PFSK-1 (cell line): ENCODE measurements around the gene UNC5C.

ENCODE experiments used
- FOXP2 ChIP-seq: optimal IDR thresholded peaks from 2 replicates; pipeline ENCODE3; 2011; ENCODE audit warnings: borderline replicate concordance, control low read depth, inconsistent platforms; ENCODE audit not compliant: insufficient read depth; ENCODE audit errors: extremely low read length, extremely low read depth
- POLR2AphosphoS5 ChIP-seq: IDR thresholded peaks from 2 replicates; pipeline ENCODE4 v1.6.1; 2012; ENCODE audit warnings: low read depth, mild to moderate bottlenecking, control low read depth, low read length, moderate library complexity
- REST ChIP-seq, 2 experiments: IDR thresholded peaks; 2 replicates each; pipeline versions ENCODE4 v1.6.1 to v1.8.0; 2011 to 2012; ENCODE audit warnings: low read depth in 2 of 2, low read length in 2 of 2, control low read depth in 1 of 2, inconsistent platforms in 1 of 2, mild to moderate bottlenecking in 1 of 2, moderate library complexity in 1 of 2; ENCODE audit not compliant: insufficient read depth in 1 of 2
- SIN3A ChIP-seq: IDR thresholded peaks from 2 replicates; pipeline ENCODE4 v1.6.1; 2012; ENCODE audit warnings: mild to moderate bottlenecking, low read length, moderate library complexity, borderline replicate concordance; ENCODE audit not compliant: insufficient read depth
- TAF1 ChIP-seq: IDR thresholded peaks from 2 replicates; pipeline ENCODE4 v1.6.1; 2012; ENCODE audit warnings: low read length, control low read depth, borderline replicate concordance; ENCODE audit not compliant: insufficient read depth

The UNC5C gene

DNA sequence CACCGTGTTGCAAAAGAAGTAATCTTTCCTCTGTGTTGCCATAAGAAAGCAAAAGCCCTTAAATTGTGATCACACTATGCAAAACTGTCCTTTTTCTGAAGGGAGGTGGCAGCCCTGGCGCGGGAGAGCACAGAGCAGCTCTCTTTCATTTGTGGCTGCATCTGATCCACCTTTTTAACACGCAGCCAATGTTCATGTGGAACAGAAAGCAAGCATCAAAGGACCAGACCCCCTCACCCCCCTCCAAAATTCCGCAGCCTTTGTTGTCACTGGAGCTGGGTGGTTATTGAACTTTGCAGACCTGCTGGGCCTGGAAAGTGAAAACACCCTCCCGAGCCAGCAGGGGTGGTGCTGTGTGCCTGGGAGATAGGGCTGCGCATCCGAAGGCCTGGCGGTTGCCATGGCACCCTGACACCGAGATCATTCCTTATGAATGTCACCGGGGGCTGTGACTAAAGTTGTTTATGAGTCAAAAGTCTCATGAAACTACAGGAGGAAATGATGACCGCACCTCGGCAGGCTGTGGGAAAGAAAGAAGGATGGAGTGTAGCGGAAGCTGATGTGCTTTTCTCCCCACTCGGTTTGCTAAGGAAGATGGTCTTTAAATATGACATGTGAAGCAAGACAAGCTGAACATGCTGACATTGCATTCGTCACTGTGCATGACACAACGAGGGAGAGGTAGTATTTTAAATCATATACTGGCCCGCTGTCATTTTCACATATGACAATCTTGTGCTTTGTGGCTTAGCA lies 367.4 kb downstream of the UNC5C start:
- TF ChIP-seq TAF1 = no peak
- TF ChIP-seq SIN3A = no peak
- no peak for TF ChIP-seq POLR2AphosphoS5
- TF ChIP-seq FOXP2 = no peak

- no peak for TF ChIP-seq POLR2AphosphoS5
- TF ChIP-seq FOXP2 = no peak
- no peak for TF ChIP-seq SIN3A
- TF ChIP-seq TAF1 = no peak
- no peak for TF ChIP-seq REST (IDR thresholded peaks at IDR 0.05; ENCODE audit: insufficient read depth in 1 of 2, low read depth in 2 of 2, low read length in 2 of 2)
Measured at GRCh38 chr4:95180531-95181242, 368.1 kb downstream of the UNC5C start.

- TF ChIP-seq TAF1 (no peak), FOXP2 (no peak), REST (IDR thresholded peaks at IDR 0.05; ENCODE audit: insufficient read depth in 1 of 2, low read depth in 2 of 2, low read length in 2 of 2) (no peak)
Measured at GRCh38 chr4:95178938-95179337, 369.8 kb downstream of the UNC5C start.

DNA sequence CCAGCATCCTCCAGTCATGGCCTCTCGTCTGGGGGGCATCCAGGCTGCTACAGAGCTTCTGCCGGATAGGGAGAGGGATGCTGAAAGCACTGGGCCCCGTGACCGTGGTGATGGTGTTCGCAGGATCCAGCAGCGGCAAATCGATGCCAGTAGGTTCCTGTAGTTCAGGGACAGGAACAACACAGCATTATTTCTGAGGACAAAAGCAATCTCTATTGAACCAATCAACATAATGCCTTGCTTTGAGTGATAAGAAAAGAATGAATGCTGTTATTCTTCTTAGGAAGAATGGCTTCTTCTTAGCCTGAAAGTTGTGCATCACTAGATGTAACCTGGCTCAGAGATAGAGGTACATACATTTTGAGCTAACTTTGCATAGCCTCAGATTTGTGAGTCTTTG lies 378.6 kb downstream of the UNC5C start:
- TF ChIP-seq TAF1 = no peak
- TF ChIP-seq POLR2AphosphoS5 = no peak

- no peak for TF ChIP-seq POLR2AphosphoS5
Measured at GRCh38 chr4:95167805-95168204, 381.0 kb downstream of the UNC5C start.

GRCh38 chr4:95165926-95166524 lies 382.7 kb downstream of the UNC5C start:
- TF ChIP-seq REST (IDR thresholded peaks at IDR 0.05; ENCODE audit: insufficient read depth in 1 of 2, low read depth in 2 of 2, low read length in 2 of 2) (no peak), FOXP2 (no peak), POLR2AphosphoS5 (no peak), TAF1 (no peak), SIN3A (no peak)
